NCI-H345 treated with DMSO at 0.1 percent for 48 hours (cell line): Measurements from ENCODE around the gene YEATS2.

Experiments used
- DNase-seq: peaks from one replicate; lab custom pipeline; 2025; ENCODE audit not compliant: unreplicated experiment; lab: John Stamatoyannopoulos, UW

YEATS2 gene

DNA sequence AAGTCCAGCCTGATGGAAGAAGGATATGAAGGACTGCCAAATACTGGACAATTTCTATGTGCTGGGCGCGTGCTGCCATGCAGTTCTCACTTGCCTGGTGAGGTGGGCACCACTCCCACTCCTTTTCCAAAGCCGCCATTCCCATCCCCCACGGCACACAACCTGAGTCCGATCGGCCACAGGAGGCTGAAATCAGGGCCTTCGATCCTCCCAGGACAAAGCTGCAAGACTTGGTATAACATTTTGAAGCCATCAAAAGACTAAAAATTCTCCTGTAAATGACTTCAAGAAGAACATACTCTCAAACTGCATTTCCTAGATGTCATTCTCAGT, 130.9 kb downstream of the YEATS2 start:
- DNase-seq = no peak

DNA sequence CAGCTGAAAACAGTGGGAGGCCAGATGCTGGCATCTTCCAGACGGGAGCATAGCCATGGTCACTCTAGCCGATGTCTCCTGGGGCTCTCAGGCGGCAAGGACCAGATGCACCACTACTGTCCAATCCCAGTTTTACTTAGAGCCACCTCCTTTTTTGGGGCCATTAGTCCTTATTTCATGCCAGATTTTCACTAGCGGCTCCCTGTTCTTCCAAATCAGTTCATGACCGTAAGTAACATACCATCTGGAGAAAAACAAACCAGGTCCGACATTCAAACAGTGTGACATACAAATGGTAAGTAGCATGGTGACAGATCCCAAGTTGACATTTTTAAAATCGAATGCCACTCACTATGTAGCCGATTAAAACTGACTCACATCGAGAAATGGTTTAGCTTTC, 131.9 kb downstream of the YEATS2 start:
- no peak for DNase-seq

DNA sequence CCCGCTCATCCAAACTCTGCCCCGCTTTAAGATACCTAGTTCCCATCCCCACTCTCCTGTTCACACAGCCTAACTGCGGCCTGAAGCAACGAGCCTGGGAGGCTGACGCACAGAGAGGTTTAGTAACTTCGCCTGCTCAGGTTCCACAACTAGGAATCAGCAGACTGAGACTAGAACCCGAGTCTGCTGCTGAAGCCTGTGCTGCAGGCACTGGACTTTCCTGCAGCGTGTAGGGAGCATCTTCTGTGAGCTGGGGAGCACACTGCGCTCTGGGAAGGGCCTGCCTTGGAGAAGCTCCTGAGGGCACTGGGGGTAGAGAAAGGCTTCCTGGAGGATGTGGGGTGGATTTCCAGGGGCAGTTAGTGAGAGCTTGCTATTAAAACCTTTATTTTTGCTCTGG, 132.6 kb downstream of the YEATS2 start:
- DNase-seq = no peak

DNA sequence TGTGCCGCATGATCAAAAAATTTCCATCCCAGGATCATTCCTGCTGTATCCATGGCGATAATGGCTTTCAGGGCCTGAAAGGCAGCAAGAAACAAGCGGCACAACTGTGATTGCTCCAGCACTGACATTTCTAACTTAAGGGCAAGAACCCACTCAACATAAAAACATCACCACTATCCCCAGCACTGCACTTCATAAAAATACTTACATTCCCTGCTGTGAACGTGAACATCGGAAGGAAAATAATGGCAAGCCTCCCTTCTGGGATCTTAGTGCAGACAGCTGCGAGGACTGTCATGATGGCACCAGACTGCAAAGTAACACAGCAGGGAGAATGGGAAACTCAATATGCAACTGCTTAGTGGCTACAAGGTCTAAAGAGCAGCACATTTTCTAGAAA, 135.9 kb downstream of the YEATS2 start:
- no peak for DNase-seq

DNA sequence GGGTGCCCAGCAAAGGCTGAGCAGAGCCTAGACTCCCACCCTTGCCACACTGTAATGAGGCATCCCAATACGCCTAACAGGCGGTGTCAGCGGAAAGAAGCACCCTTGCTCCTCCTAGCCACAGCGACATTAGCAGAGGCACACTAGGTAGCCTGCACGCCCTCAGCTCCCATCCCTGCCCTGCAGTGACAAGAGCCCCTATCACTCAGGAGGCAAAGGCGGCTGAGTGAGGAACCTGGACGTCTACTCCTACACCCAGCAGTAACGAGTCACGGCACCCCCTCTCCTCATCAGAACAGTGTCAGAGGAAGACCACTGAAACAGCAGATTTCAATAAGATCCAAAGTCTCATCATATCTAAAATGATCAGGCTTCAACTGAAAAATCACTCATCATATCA, 139.8 kb downstream of the YEATS2 start:
- no peak for DNase-seq

DNA sequence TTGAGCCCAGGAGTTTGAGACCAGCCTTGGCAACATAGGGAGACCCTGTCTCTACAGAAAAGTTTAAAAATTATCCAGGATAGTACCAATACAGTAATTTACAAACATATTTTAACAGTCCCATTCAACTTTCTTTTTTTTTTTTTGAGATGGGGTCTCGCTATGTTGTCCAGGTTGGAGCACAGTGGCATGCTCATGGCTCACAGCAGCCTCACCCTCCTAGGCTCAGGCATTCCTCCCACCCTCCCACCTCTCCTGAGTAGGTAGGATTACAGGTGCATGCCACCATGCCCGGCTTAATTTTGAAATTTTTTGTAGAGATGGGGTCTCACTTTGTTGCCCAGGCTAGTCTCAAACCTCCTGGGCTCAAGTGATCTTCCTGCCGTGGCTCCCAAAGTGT, 140.3 kb downstream of the YEATS2 start:
- DNase-seq = no peak

DNA sequence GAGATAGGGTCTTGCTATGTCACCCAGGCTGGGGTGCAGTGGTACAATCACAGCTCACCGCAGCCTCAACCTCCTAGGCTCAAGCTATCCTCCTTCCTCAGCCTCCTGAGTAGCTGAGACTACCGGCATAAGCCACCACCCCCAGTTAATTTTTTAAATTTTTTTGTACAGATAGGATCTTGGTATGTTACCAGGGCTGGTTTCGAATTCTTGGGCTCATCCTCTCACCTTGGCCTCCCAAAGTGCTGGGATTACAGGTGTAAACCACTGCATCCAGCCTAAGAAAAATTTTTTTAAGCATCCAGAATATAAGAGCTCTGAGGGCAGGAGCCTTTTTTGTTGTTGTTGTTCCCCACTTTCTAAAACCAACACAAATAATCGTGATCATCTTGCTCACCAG, 142.2 kb downstream of the YEATS2 start:
- no peak for DNase-seq

DNA sequence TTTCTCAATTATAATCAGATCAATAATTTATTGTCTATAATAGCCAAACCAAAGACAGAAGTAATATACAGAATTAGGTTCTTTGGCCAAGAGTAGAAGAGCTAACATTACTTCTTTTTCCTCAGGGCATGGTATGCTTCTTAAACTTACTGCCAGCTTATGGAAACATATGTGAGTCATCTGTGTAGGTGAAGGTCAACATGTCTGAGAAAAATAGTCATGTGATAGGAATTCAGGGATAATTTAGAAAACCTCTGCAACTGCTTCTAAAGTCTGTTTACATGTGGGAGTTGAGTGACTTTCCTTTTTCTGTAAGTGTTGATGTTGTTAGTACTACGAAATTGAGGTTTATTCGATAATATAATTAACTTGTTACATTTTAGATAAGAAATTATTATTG, 147.0 kb downstream of the YEATS2 start:
- DNase-seq = no peak

DNA sequence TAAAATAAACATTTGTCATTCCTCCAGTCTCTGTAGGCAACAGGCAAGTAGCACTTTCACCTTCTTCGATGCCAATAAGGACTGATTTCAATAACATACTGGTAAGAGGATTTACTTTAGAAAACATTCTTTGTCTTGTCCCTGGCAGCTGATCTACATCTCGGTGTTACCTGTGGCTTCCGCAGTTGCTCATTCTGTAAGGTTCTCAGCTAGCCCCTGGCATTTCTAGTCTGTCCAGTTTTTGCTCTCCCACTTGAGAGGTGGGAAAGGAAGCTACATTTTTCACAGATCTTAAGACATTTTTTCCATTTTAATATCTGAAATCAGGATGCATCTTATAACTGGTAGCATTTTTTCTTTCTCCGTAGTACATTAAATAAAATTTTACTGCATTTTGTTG, 147.5 kb downstream of the YEATS2 start:
- DNase-seq = no peak

DNA sequence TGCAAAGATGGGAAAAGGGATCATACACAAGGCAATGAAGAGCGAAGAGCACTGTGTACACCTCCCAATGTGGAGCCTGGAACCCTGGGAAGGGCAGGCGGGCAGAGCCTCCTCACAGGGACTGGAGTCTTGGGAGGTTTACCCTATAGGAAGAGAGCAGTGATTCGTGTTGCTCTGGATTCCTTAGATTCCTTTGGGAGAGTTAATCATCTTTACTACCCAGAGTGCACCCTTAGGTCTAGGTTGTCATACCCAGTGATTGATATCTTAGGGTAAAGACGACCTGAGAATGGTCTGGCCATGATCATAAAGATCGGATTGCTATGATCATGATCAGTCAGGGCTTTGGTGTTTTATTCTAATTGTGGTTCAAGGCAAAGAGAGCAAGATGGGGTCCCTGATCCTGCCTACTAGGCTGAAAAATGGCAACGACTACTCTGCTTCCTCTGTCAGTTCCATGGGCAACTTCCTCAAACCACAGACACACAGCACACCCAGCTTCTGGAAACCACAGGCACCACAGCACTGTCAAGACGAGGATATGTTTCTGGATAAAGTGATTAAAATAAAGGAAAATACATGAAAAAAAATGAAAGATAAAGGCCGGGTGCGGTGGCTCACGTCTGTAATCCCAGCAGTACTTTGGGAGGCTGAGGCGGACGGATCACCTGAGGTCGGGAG, 148.2 kb downstream of the YEATS2 start:
- no peak for DNase-seq

DNA sequence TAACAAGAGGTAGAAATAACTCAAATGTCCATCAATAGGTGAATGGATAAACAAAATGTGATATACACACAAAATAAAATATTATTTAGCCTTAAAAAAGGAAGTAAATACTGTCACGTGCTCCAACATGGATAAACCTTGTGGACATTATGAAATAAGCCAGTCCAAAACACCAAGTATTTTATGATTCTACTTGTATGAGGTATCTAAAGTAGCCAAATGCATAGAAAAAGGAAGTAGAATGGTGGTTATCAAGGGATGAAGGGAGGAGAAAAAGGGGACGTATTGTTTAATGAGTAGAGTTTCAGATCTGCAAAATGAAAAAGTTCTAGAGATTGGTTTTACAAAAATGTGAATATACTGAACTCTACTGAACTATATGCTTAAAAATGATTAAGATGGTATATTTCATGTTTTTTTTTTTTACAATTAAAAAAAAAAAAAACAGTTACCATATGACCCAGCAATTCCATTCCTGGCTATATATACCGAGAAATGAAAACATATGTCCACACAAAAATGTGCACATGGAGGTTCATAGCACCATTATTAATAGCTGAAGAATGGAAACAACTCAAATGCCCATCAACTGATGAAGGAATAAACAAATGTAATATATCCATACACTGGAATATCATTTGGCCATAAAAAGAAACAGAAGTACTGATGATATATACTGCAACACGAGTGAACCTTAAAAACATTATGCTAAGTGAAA, 156.9 kb downstream of the YEATS2 start:
- DNase-seq = no peak

DNA sequence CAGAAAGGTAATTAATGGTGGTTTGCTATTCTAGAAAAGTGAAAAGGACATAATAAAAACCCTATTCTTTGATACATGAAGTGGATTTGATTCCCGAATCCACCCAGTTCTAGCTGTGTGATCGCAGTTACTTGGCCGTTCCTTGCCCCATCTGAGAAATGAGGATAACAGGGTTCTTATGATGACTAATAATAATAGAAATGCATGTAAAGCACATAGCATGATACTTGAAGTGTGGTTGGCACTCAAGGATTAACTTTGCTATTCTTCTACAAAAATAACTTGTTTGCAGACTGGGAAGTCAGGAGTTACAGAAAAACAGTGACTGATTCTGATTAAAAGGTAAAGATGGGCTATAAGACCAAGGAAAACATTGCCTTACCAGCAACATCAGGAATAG, 160.3 kb downstream of the YEATS2 start:
- DNase-seq = no peak
